Ovary (tissue), 9 donors: ENCODE measurements around the gene ABHD12B. TPM values are rescaled to one million over a fixed set of nuclear protein-coding genes. Genes with fewer than 3 reads are reported as not detected.
"Not testable (repeated sequence)": the region's sequence is repeated elsewhere in the genome, so short reads cannot be mapped to it uniquely, and the experiment has no call there.

Experiments used
- DNase-seq, 5 donors: peaks; one replicate each; pipeline ENCODE4 v3.0.0-alpha.2; 2019 to 2020
- H3K27ac ChIP-seq, 2 donors: fragments of 200-600 bp; one replicate each; pipeline versions ENCODE4 v1.5.1 to v1.8.0; 2019 to 2022
- H3K27me3 ChIP-seq: fragments of 200-600 bp; one replicate; pipeline ENCODE4 v1.8.0; 2022
- H3K36me3 ChIP-seq: fragments of 200-600 bp; sonication (generic); one replicate; pipeline ENCODE4 v1.5.1; 2019
- H3K4me1 ChIP-seq: one replicate; pipeline ENCODE4 v1.8.1; 2013; ENCODE audit warnings: mild to moderate bottlenecking, moderate library complexity; ENCODE audit not compliant: insufficient read depth
- H3K4me3 ChIP-seq: fragments of 200-600 bp; sonication (generic); one replicate; pipeline ENCODE4 v1.5.1; 2017
- H3K9me3 ChIP-seq, 2 donors: fragments of 200-600 bp in 1 of 2; sonication (generic) in 1 of 2; one replicate each; pipeline versions ENCODE4 v1.5.1 to v1.8.1; 2013 to 2019; ENCODE audit warnings: mild to moderate bottlenecking in 1 of 2, moderate library complexity in 1 of 2
- CTCF ChIP-seq, 3 donors: fragments of 450-650 bp in 2 of 3; fragments of 200-600 bp in 1 of 3; IDR thresholded peaks; one replicate each; pipeline versions ENCODE4 v1.5.1 to v1.8.0; 2016 to 2022; ENCODE audit warnings: antibody characterized with exemption in 3 of 3, mild to moderate bottlenecking in 1 of 3
- EP300 ChIP-seq: sonication (generic); formaldehyde crosslinking; IDR thresholded peaks from one replicate; pipeline ENCODE4 v1.6.1; 2017; ENCODE audit warnings: antibody characterized with exemption
- POLR2A ChIP-seq: fragments of 450-650 bp; IDR thresholded peaks from one replicate; pipeline ENCODE4 v1.6.1; 2017; ENCODE audit warnings: antibody characterized with exemption, mild to moderate bottlenecking, moderate library complexity
- WGBS, 3 donors: extraction: QIAGEN DNeasy Blood & Tissue Kit in 1 of 3; methylation state at CpG; one replicate each; pipeline versions ENCODE4 v1.1.5 to v1.1.7; 2013 to 2017; 5-methylcytosine and 5-hydroxymethylcytosine counted together
- intact Hi-C, 4 donors: fragments of 100-400 bp; cut with DNase I; formaldehyde crosslinking; loops; one replicate each; pipeline versions ENCODE4 v1.11.0 to v1.15.1; 2022 to 2023
- polyA plus RNA-seq, 2 donors: library from polyadenylated mRNA; stranded (reverse); fragments of 200-250 nt in 1 of 2; fragments of 350-450 nt in 1 of 2; fragmentation: Illumina TruSeq in 1 of 2; extraction: RNeasy Lipid Tissue Mini Kit (QIAGEN cat#74804) in 1 of 2; gene quantifications; one replicate each; pipeline ENCODE4 v1.2.3, GENCODE V29; 2013 to 2014
- total RNA-seq, 7 donors: library from RNA; depleted of rRNA in 2 of 7; stranded (reverse); fragments of >200 nt in 2 of 7; fragmentation: NEBNext Ultra II Directional in 3 of 7; extraction: Animal tissue kit (Norgen Biotek cat#: 25700) in 3 of 7; gene quantifications; one replicate each; pipeline versions ENCODE4 v1.1.0 to v1.2.4, GENCODE V29; 2016 to 2023
- donor health status: DM: no; HTN: no; CAD: no; lungs with moderate emphysema.
- donor health status: DM: no; HTN: no; CAD: no.
- donor health status: Bipolar disorder and iron deficiency.
- donor health status: DM: yes; HTN: yes; CAD: no.
- donor health status: DM: no; HTN: no; CAD: no.
- donor health status: DM: yes; HTN: yes; CAD: no.

ABHD12B gene
- total and polyA plus RNA-seq, 9 donors, result 0.45 to 5.1 (median 0.84) TPM; not detected in 6

- 77 to 88% (median 85%) methylated on average over 5 of the region's 5 CpGs for WGBS, 3 donors
- H3K36me3 ChIP-seq, result no peaks in the 10 kb centered on the region
- TF ChIP-seq EP300 (no peak), POLR2A (no peak), CTCF (IDR thresholded peaks at IDR 0.05) (no peak)
- no peak overlapping the region for H3K27ac ChIP-seq
- no peak for DNase-seq
- H3K4me1 ChIP-seq, result no peaks in the 10 kb centered on the region
- H3K27me3 ChIP-seq, result no peaks in the 10 kb centered on the region
- H3K9me3 ChIP-seq, result no peaks in the 10 kb centered on the region
- intact Hi-C loops, result no loop called here
- H3K4me3 ChIP-seq, result no peak overlapping the region
Observed at GRCh38 chr14:50892255-50892654, 20.4 kb downstream of the ABHD12B start.

GRCh38 chr14:50896421-50896820 is 24.6 kb downstream of the ABHD12B start:
- H3K4me1 ChIP-seq, H3K9me3 ChIP-seq, H3K4me3 ChIP-seq, DNase-seq, H3K27me3 ChIP-seq, H3K36me3 ChIP-seq, intact Hi-C loops, H3K27ac ChIP-seq: not testable (repeated sequence)
- WGBS, 3 donors, result 95% methylated on average over 5 to 7 of the region's 7 CpGs

GRCh38 chr14:50897005-50897404 is 25.2 kb downstream of the ABHD12B start:
- H3K4me3 ChIP-seq, H3K27me3 ChIP-seq, H3K4me1 ChIP-seq, H3K27ac ChIP-seq, intact Hi-C loops, H3K9me3 ChIP-seq, H3K36me3 ChIP-seq, DNase-seq: not testable (repeated sequence)
- WGBS, 3 donors, result 88 to 100% (median 95%) methylated on average over 1 of the region's 1 CpG

GRCh38 chr14:50897658-50898175 is 25.9 kb downstream of the ABHD12B start:
- no peaks in the 10 kb centered on the region for H3K4me1 ChIP-seq
- intact Hi-C loops, result no loop called here
- no peaks in the 10 kb centered on the region for H3K36me3 ChIP-seq
- no peak overlapping the region for H3K27ac ChIP-seq
- TF ChIP-seq CTCF (IDR thresholded peaks at IDR 0.05) (no peak), POLR2A (no peak), EP300 (no peak)
- DNase-seq, result no peak
- no peak overlapping the region for H3K4me3 ChIP-seq
- 93 to 97% (median 96%) methylated on average over 6 of the region's 6 CpGs for whole genome bisulfite sequencing, 3 donors
- H3K27me3 ChIP-seq, result no peaks in the 10 kb centered on the region
- H3K9me3 ChIP-seq, result no peaks in the 10 kb centered on the region

- no peaks in the 10 kb centered on the region for H3K4me1 ChIP-seq
- H3K9me3 ChIP-seq, result no peaks in the 10 kb centered on the region
- WGBS, 3 donors, result 86 to 94% (median 92%) methylated on average over 3 of the region's 3 CpGs
- TF ChIP-seq EP300, result no peak
- no peak for TF ChIP-seq POLR2A
- TF ChIP-seq CTCF (IDR thresholded peaks at IDR 0.05), result no peak
- H3K27me3 ChIP-seq, result no peaks in the 10 kb centered on the region
- no peak overlapping the region for H3K27ac ChIP-seq
- no peak overlapping the region for H3K4me3 ChIP-seq
- intact Hi-C loops, result no loop called here
- no peak for DNase-seq
- H3K36me3 ChIP-seq, result no peaks in the 10 kb centered on the region
Observed at GRCh38 chr14:50901361-50901760, 29.5 kb downstream of the ABHD12B start.

GRCh38 chr14:50904719-50905118 is 32.9 kb downstream of the ABHD12B start:
- no peak for DNase-seq
- no peaks in the 10 kb centered on the region for H3K9me3 ChIP-seq
- no peaks in the 10 kb centered on the region for H3K36me3 ChIP-seq
- no peak for TF ChIP-seq CTCF (IDR thresholded peaks at IDR 0.05)
- no peaks in the 10 kb centered on the region for H3K4me1 ChIP-seq
- no peak overlapping the region for H3K4me3 ChIP-seq
- intact Hi-C loops, result no loop called here
- H3K27me3 ChIP-seq, result no peaks in the 10 kb centered on the region
- no peak overlapping the region for H3K27ac ChIP-seq
